GM19455 (cell line): Measurements from ENCODE around the gene NIT2.
"Not testable (repeated sequence)": the region's sequence is repeated elsewhere in the genome, so short reads cannot be mapped to it uniquely, and the experiment has no call there.

ENCODE experiments used
- ATAC-seq: cut with Tn5 transposase; IDR thresholded peaks from one replicate; pipeline ENCODE4 v1.9.1; 2021; ENCODE audit not compliant: unreplicated experiment

The NIT2 gene

DNA sequence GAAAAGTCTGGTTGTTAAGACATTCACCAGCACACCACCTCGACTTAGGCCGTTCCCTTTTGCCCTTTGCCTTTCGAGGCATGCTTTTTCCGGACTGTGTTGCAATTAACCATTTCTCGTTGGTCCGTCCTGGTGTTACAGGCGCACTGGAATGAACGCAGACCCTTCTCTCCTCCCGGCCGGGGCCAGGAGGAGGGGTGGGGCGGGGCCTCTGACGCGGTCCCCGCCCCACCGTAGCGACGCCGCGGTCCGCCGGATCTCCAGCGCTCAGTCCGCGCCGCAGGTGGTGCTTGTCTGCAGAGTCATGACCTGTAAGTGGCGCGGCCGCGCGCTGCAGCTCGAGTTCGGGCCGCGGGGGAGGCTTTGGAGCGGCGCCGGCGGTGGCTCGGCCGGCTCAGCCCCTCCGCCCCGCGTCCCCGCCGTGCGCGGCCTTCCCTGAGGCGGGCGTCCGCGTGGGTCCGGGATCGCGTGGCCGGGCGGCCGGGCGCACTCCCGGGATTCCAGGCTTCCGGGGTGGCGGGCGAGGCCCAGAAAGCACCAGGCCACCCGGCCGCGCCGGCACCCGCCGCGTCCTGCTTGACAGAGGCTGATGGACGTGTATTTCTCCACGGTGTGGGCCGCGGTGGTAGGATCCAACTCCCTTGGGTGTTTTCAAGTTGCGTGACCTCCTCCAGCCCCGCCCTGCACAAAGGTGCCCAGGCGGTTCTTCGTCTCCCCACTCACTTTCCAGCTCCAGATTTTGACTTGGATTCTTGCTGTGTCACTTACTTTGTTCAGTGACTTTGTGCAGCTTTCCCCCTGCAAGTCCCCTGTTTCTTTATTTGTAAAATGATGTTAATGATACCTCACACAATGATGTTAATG lies at the start of gene NIT2:
Gene NIT2 (plus strand): TSS at position 270 of the 864 bp plus-strand sequence. CDS start 35 bp downstream, at position 305.
- ATAC-seq: peak; percentile 96

- ATAC-seq: no peak
Observed at GRCh38 chr3:100288288-100288894, 46.2 kb upstream of the NIT2 start.

DNA sequence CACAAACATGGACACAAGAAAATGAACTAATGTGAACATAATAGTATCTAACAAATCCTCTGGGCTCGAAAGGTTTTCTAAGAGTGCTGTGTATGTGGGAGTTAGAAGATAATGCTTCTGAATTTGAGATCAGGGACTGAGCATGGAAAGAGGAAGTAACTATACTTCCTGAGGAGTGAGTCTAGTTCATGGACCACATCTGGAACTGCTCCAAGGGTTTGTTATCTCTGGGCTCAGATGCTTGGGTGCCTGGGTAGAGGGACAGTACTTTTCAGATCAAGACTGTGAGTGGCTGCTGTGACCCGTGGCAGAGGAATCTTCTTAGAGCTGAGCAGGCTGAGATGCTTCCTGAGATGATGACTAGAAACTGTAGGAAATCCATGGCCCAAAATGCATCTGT lies 45.2 kb upstream of the NIT2 start:
- no peak for ATAC-seq

- no peak for ATAC-seq
Observed at GRCh38 chr3:100295089-100295488, 39.5 kb upstream of the NIT2 start.

GRCh38 chr3:100297784-100298183 lies 36.8 kb upstream of the NIT2 start:
- ATAC-seq: no peak

DNA sequence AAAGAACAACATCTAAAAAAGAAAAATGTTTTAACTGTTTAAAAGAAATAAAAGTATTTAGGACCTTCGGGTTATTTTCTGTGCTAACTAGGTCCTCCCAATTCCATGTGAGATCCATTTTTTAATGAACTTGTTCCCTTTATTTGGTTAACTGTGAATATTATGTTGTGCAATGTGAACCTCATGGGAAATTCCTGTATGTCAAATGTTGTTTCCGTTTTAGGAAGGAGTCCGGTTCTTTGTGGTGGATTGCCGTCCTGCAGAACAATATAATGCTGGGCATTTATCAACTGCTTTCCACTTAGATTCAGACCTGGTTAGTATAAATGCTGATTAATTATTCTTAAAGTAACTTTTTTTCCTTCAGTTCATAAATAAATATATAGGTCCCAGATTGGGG lies 35.5 kb upstream of the NIT2 start:
- no peak for ATAC-seq

DNA sequence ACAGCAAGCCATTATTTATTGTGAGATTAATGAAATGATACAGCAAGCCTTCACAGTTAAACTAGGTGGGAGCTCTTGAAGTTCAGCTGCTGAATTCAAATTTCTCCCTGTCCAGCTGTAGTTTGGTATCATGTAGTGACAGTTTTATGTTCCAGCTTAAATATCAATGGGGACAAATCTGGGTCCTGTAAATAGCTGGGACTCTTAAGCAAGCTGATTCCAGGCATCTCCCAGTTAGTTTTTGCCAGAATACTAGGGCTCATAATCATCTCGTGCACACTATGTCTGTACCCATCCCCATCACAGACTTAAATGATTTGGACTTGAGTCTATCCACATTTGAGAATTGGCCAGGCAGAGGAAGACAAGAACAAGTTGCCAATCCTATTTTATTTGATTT lies 27.9 kb upstream of the NIT2 start:
- no peak for ATAC-seq

DNA sequence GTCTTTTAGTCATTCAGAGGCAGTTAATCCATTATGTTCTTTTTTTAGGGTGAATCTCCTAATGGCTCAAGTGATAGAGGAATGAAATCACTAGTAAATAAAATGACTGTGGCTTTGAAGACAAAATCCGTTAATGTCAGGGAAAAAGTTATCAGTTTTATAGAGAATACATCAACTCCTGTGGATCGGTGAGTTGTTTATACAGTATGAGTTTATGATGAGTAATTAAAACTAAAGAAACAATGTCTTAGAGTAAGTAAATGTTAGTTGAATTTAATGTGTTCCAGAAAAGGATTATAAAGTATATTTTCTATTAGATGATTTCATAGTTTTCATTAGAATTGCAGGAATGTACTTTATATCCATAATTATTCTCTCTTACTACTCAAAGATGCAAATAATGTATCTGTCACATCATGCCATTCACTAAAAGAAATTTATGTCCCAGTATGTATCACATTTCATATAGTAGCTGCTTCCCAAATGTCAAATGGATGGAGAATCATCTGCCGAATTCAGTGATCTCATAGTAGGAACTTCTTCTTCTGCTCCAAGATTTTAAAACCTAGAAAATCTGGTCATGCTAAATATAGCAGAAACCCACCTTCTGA lies 24.1 kb upstream of the NIT2 start:
- no peak for ATAC-seq

GRCh38 chr3:100311011-100311410 lies 23.5 kb upstream of the NIT2 start:
- ATAC-seq: no peak

GRCh38 chr3:100316641-100317069 lies 17.9 kb upstream of the NIT2 start:
- ATAC-seq: peak; percentile 60

DNA sequence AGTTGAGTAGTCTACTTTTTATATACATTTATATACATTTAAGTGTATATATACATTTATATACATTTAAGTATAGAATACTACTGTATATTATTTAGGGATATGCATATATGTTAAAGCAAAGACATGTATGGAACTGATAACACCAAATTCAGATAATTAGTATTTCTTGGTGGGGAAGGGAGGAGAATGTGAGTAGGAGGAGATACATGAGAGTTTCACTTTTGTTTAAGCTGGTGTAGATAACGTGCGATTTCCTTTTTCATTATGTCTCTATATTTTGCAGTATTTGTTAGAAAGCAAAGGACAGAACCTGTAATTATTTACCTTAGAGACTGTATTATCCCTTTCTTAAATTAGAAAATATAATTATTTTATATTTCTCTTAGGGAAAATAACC lies 16.6 kb upstream of the NIT2 start:
- peak; percentile 52 for ATAC-seq

GRCh38 chr3:100319951-100320350 lies 14.6 kb upstream of the NIT2 start:
- ATAC-seq: no peak

DNA sequence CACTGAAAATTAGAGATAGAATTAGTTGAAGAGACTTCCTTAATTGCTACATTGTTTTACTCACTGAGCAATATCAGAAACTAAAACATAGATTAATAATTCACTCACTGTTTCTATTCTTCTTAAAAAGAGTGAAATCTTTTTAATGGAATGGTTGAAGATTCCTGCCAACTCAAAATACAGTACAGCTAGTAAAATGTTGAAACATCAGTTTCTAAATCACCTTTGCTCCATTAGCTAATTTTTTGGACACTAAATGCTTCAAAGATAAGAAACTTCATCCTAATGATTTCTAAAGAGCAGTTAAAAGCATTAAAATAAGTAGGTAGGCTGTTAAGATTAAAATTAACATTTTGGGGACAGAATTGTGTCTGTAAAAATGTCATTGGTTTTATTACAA lies 10.5 kb upstream of the NIT2 start:
- no peak for ATAC-seq

DNA sequence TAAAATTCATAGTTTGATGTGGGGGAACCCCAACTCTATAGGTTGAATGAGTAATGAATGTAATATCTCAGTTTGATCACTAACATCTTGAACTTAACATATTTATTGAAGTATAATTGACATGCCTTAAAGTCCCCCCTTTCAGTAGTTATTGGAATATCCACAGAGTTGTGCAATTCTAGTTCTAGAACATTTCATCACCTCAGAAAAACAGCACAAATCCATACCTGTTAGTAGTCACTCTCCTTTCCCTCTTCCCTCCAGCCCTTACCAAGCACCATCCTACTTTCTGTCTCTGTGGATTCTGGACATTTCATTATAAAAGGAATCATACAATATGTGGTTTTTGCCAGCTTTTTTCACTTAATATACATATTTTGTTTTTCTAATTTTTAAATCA lies 8.7 kb upstream of the NIT2 start:
- no peak for ATAC-seq

GRCh38 chr3:100327377-100327776 lies 7.2 kb upstream of the NIT2 start:
- not testable (repeated sequence) for ATAC-seq

GRCh38 chr3:100329800-100330489 lies 4.6 kb upstream of the NIT2 start:
- ATAC-seq: no peak

DNA sequence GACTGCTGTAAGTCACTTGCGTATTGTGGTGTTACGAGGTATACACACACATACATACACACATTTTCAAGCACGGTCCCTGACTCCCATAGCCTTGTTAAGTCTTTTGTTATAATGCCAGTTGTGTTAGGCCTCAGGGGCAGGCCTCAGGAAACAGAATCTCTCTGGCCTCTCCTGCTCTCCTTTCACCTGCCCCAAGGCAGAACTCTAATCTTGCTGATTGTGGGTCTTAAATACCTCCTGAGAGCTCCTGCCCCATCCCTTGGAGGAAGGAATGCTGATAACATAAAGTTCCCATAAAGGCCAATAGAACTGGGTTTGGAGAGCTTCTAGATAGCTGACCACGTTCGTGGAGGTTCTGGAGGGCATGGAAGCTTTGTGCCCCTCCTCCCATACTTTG lies 3.9 kb upstream of the NIT2 start:
- no peak for ATAC-seq

- ATAC-seq: no peak
Observed at GRCh38 chr3:100331660-100332059, 2.9 kb upstream of the NIT2 start.

DNA sequence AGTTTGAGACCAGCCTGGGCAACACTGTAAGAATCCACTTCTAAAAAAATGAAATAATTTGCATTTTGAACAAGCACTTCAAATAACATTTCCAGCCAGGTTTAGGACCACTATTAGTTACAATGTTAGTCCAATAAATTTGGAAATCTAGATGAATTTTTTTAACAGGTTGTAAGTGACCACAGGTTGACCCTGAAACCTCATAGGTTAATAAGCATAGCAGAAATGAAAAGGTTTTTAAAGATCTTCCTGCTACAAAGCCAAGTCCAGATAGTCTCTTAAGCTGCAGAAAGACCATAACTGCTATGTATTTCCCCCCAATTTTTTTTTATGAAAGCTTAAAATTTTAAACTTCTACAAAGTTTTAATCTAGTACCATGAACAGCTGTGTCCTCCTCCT lies 1.5 kb upstream of the NIT2 start:
- ATAC-seq: no peak

DNA sequence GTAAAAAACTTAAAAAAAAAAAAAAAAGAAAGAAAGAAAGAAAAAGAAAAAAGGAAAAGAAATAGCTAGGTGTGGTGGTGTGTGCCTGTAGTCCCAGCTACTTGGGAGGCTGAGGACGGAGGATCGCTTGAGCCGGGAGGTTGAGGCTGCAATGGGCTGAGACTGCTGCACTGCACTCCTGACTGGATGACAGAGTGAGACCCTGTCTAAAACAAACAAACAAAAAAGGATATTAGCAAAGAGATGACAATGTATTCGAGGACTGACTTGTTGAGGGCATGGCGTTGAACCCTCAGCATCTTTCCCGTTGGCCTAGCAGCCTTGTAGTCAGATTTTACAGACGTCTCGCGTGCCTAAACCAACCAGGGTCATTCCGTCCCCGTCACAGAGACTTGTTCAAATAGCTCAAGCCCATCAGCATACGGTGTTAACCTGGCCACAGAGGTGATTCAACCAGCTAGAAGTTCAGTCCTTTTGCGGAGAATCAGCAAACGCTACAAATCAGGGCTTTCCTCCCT lies 528 bp upstream of the NIT2 start:
- peak; percentile 43 for ATAC-seq

GRCh38 chr3:100335434-100335833 lies 877 bp downstream of the NIT2 start:
- ATAC-seq: no peak
